K562 (cell line): ENCODE measurements around the gene HSPA2. TPM values are rescaled to one million over a fixed set of nuclear protein-coding genes. Genes with fewer than 3 reads are reported as not detected.
A peak's percentile ranks its signal among the peaks of the same experiment; 100 is the strongest.

ENCODE experiments used
- ELF1 ChIP-seq: fragments of 200-800 bp; sonication (Bioruptor generic); IDR thresholded peaks from 2 replicates; pipeline ENCODE4 v1.6.1; 2016; ENCODE audit warnings: missing genetic modification characterization, missing compliant biosample characterization
- EP400 ChIP-seq: fragments of 450-650 bp; IDR thresholded peaks from 2 replicates; pipeline ENCODE4 v1.6.1; 2017; ENCODE audit warnings: antibody characterized with exemption, mild to moderate bottlenecking, moderate library complexity
- EZH2 ChIP-seq: IDR thresholded peaks from 2 replicates; pipeline ENCODE4 v1.6.1; 2012; ENCODE audit warnings: low read depth, mild to moderate bottlenecking, inconsistent platforms, low read length, borderline replicate concordance
- GTF2F1 ChIP-seq: IDR thresholded peaks from 2 replicates; pipeline ENCODE4 v1.6.1; 2011; ENCODE audit warnings: low read depth, low read length, improper control_type of control experiment
- JUN ChIP-seq, 2 experiments: sonication (generic) in 1 of 2; formaldehyde crosslinking in 1 of 2; IDR thresholded peaks; 2 replicates each; pipeline versions ENCODE4 v1.6.1 to v1.8.0; 2012 to 2022; ENCODE audit warnings: borderline replicate concordance in 2 of 2, mild to moderate bottlenecking in 2 of 2, improper control_type of control experiment in 1 of 2, low read depth in 1 of 2, low read length in 1 of 2, missing genetic modification reagents in 1 of 2
- OTX1 ChIP-seq: fragments of 450-650 bp; formaldehyde crosslinking; IDR thresholded peaks from 2 replicates; pipeline ENCODE4 v1.4.0; 2022; ENCODE audit warnings: mild to moderate bottlenecking
- POLR2G ChIP-seq: fragments of 200-400 bp; formaldehyde crosslinking; IDR thresholded peaks from 2 replicates; pipeline ENCODE4 v1.6.1; 2017; ENCODE audit warnings: low read depth, mild to moderate bottlenecking, antibody characterized with exemption, low read length, moderate library complexity
- RBM34 ChIP-seq: fragments of 200-400 bp; formaldehyde crosslinking; IDR thresholded peaks from 2 replicates; pipeline ENCODE4 v1.6.1; 2018; ENCODE audit warnings: low read length, borderline replicate concordance; ENCODE audit not compliant: insufficient read depth
- TARDBP ChIP-seq: fragments of 450-650 bp; IDR thresholded peaks from 2 replicates; pipeline ENCODE4 v1.6.1; 2016
- ZKSCAN1 ChIP-seq: fragments of 150-350 bp; IDR thresholded peaks from 2 replicates; pipeline ENCODE4 v1.6.1; 2016; ENCODE audit warnings: low read depth, low read length
- ZNF239 ChIP-seq: fragments of 250-450 bp; sonication (Bioruptor Pico); IDR thresholded peaks from 2 replicates; pipeline ENCODE4 v1.4.0; 2020; ENCODE audit warnings: mild to moderate bottlenecking
- ZNF282 ChIP-seq: sonication (generic); formaldehyde crosslinking; IDR thresholded peaks from 2 replicates; pipeline ENCODE4 v1.8.1; 2023; ENCODE audit warnings: missing genetic modification reagents
- ZNF699 ChIP-seq: fragments of 250-450 bp; sonication (Bioruptor Pico); IDR thresholded peaks from 2 replicates; pipeline ENCODE4 v1.8.0; 2021; ENCODE audit warnings: mild to moderate bottlenecking, moderate library complexity; ENCODE audit not compliant: insufficient replicate concordance
- polyA plus RNA-seq, 8 experiments: library from polyadenylated mRNA; depleted of rRNA in 4 of 8; stranded (reverse) in 5 of 8; unstranded in 3 of 8; fragments of >200 nt; fragmentation: Nextera tagmentation in 2 of 8; fragmentation: Illumina TruSeq in 1 of 8; extraction: Ambion mirVana in 2 of 8; extraction: Trizol in 1 of 8; gene quantifications; 2 replicates each; pipeline versions ENCODE4 v1.2.1 to v1.2.3, GENCODE V29; 2011 to 2014; ENCODE audit warnings: inconsistent platforms in 1 of 8, missing spikeins in 1 of 8
- total RNA-seq, 7 experiments: library from RNA; depleted of rRNA in 6 of 7; stranded (reverse); fragments of >200 nt in 6 of 7; fragmentation: Illumina TruSeq in 2 of 7; extraction: Trizol in 2 of 7; gene quantifications; 2 replicates each; pipeline versions ENCODE4 v1.2.1 to v1.2.3, GENCODE V29; 2011 to 2021; ENCODE audit warnings: low replicate concordance in 1 of 7
- TF ChIP-seq, protein P1 (sequence below): fragments of 250-450 bp; sonication (Bioruptor Pico); IDR thresholded peaks from 2 replicates; pipeline ENCODE4 v1.5.0; 2021; ENCODE audit warnings: mild to moderate bottlenecking, moderate library complexity
- TF ChIP-seq, protein P2 (sequence below): fragments of 250-450 bp; sonication (Bioruptor Pico); IDR thresholded peaks from 2 replicates; pipeline ENCODE4 v1.8.0; 2021; ENCODE audit warnings: mild to moderate bottlenecking, moderate library complexity
- TF ChIP-seq, protein P3 (sequence below): fragments of 450-650 bp; IDR thresholded peaks from 2 replicates; pipeline ENCODE4 v1.7.0; 2016; ENCODE audit warnings: borderline replicate concordance

HSPA2 gene
- total and polyA plus RNA-seq, 9 of the 15 experiments (the other 6 are each of a cell fraction or from before 2014, with no cell fraction given) = not detected

DNA sequence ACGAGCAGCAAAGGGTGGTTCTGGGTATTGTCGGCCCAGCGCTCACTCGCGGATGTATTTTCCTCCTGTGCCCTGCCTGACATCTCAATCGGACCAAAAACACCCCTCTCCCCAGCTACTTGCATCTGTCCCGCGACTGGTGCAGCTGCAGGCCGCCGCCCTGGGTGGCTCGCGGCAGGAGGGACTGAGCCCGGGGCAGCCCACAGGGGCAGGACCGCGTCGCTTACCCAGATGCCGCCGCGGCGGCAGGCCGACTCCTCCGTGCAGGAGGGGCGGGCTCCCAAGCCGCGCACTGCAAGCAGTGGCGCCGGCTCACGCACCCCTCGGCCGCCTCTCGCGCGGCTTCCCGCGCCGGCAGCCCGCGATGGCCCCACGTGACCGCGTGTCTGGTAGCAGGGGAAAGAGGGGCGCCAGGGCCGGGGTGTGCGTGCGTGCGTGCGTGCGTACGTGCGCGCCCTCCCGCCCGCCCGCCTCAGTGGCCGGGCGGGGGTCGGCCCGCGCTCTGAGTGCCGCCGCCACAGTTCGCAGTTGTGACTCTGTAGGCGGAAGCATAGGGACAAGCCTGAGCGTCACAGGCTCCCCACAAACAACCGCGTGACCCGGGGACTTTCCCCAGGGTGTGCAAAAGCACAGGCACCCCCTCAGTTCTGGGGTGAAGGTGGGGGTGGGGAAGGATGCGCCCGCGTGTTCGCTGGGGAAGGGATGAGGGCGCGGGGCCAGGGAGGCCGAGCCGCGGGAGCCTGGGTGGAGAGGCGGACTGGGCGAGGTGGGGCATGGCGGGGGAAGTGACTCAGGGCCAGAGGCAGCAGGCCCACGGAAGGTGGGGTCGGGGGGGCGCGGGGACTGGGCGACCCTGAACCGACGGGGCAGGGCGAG lies 36.9 kb upstream of the HSPA2 start, which contains the start of gene ZBTB25 (continued):
- TF ChIP-seq ZNF282 (CRISPR knock-in tag) (0 out of 2 replicates have a peak, but pooled peaks have one; percentile 32), JUN (IDR thresholded peaks at IDR 0.05; ENCODE audit: borderline replicate concordance, low read depth, low read length) (no peak), JUN (CRISPR knock-in tag; IDR thresholded peaks at IDR 0.05; ENCODE audit: borderline replicate concordance) (no peak), RBM34 (no peak), GTF2F1 (no peak), POLR2G (peak; percentile 83), ZNF699 (no peak), EP400 (peak; percentile 51), EZH2 (no peak), OTX1 (CRISPR knock-in tag) (no peak), ZKSCAN1 (no peak), ZNF239 (CRISPR knock-in tag) (no peak), ELF1 (0 out of 2 replicates have a peak, but pooled peaks have one; percentile 38), TARDBP (no peak)
- TF ChIP-seq, protein P1, sequence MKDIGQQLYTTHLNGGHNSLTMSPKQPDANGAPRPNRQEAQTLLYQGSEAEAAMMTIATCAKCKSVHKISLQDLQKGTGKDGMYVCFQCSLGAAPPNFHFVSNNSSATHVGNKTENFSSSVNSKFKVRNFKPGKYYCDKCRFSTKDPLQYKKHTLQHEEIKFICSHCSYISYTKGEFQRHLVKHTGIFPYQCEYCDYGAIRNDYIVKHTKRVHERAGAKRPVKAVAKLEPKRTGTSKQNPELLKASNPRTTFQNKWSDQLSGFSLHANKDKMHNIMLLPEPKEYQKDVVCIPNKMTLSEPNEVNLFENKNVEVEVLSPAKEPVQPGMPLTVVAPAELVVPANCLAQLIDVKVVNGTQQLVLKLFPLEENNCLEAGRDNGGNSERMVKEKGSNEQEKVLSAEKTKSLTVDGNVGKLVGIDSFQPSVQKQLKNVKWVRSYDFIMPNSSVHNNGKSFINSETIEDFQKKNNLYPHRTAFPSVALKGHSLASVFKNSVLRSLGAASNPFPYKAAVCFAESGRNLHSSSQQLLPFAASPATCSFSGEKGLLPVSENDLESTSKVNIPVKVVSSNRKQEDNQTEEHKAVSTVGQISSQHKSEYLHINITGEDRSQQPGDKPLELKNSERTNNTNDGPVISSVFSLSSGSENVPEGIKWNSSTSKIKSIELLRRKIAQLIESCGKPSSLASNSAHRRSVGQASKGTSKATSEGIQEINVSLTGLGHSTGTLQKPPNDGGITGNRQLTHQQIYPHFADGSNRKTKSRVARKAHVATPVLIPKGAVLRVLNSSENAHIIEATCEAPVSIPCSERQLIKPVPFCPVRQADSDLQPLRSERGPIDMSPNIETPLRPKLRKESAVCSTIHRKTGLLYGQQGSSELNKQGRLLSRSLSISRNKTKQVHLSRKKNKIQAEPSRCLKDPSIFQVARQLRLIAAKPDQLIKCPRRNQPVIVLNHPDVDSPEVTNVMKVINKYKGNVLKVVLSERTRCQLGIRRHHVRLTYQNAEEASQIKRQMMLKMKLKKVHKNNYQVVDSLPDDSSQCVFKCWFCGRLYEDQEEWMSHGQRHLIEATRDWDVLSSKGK (CRISPR knock-in tag) = no peak
- TF ChIP-seq, protein P2, sequence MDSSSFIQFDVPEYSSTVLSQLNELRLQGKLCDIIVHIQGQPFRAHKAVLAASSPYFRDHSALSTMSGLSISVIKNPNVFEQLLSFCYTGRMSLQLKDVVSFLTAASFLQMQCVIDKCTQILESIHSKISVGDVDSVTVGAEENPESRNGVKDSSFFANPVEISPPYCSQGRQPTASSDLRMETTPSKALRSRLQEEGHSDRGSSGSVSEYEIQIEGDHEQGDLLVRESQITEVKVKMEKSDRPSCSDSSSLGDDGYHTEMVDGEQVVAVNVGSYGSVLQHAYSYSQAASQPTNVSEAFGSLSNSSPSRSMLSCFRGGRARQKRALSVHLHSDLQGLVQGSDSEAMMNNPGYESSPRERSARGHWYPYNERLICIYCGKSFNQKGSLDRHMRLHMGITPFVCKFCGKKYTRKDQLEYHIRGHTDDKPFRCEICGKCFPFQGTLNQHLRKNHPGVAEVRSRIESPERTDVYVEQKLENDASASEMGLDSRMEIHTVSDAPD (CRISPR knock-in tag) = no peak
- TF ChIP-seq, protein P3, sequence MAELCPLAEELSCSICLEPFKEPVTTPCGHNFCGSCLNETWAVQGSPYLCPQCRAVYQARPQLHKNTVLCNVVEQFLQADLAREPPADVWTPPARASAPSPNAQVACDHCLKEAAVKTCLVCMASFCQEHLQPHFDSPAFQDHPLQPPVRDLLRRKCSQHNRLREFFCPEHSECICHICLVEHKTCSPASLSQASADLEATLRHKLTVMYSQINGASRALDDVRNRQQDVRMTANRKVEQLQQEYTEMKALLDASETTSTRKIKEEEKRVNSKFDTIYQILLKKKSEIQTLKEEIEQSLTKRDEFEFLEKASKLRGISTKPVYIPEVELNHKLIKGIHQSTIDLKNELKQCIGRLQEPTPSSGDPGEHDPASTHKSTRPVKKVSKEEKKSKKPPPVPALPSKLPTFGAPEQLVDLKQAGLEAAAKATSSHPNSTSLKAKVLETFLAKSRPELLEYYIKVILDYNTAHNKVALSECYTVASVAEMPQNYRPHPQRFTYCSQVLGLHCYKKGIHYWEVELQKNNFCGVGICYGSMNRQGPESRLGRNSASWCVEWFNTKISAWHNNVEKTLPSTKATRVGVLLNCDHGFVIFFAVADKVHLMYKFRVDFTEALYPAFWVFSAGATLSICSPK = no peak
